Measurements from ENCODE around the gene SPINK8. TPM values are rescaled to one million over a fixed set of nuclear protein-coding genes. Genes with fewer than 3 reads are reported as not detected.

The SPINK8 gene
- total and polyA plus RNA-seq, 2 of the 8 experiments (the other 6 are each of a cell fraction or from before 2014, with no cell fraction given) = 0.29 TPM; not detected in 1

DNA sequence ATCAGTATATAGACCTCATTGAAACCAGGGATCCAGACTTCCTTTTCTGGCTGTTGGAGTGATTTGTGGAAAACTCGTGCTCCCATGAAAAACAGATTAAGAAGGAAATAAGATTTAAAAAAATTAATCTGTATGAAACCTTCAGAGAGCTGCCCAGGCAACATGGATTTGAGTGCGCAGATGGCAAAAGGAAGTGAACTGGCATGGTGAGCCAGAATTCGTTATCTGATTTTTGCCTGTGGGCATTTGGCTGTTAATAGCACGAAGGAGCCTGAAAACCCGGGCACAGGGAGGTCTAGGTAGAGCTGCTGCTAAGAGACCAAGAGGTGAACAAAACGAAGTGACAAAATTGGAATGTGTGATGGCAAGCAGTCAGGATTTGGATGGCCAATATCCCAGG, 19.1 kb upstream of the SPINK8 start:
- no peak overlapping the region for H2BK20ac ChIP-seq (ENCODE audit: low read length)
- H3K36me3 ChIP-seq (ENCODE audit: control insufficient read depth in 2 of 4, insufficient read depth in 4 of 4, low read length in 3 of 4) = no peaks in the 10 kb centered on the region
- H3K79me2 ChIP-seq (ENCODE audit: control insufficient read depth in 1 of 2, insufficient read depth in 2 of 2, low read length in 2 of 2) = no peaks in the 10 kb centered on the region
- no peak overlapping the region for H3K9ac ChIP-seq (replicated peaks in 1 of 4; ENCODE audit: extremely low read depth in 1 of 4, low read depth in 3 of 4, low read length in 3 of 4)
- no peak overlapping the region for H2BK15ac ChIP-seq (ENCODE audit: low read length)
- TF ChIP-seq HDAC2 (IDR thresholded peaks at IDR 0.05; ENCODE audit: borderline replicate concordance in 1 of 2, low read depth in 2 of 2, low read length in 2 of 2) = no peak
- TF ChIP-seq, protein P1, sequence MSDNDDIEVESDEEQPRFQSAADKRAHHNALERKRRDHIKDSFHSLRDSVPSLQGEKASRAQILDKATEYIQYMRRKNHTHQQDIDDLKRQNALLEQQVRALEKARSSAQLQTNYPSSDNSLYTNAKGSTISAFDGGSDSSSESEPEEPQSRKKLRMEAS (IDR thresholded peaks at IDR 0.05) = no peak
- no peak for TF ChIP-seq SIRT6 (IDR thresholded peaks at IDR 0.05; ENCODE audit: low read length)
- TF ChIP-seq BACH1 (IDR thresholded peaks at IDR 0.05; ENCODE audit: low read length) = no peak
- no peak for TF ChIP-seq ZNF274 (IDR thresholded peaks at IDR 0.05; ENCODE audit: borderline replicate concordance, extremely low read depth, low read length)
- no peak overlapping the region for H3K27ac ChIP-seq (ENCODE audit: low read depth, low read length)
- no peaks in the 10 kb centered on the region for H3K79me1 ChIP-seq (ENCODE audit: low read depth, low read length)
- H2AFZ ChIP-seq (ENCODE audit: low read length) = no peak overlapping the region
- WGBS, 2 experiments (ENCODE audit: extremely low coverage in 1 of 2, insufficient coverage in 1 of 2, insufficient read length in 1 of 2, insufficient replicate concordance in 2 of 2, low coverage in 1 of 2, low lambda C conversion rate in 2 of 2, missing lambda C conversion rate in 1 of 2) = 85% methylated on average over 6 of the region's 6 CpGs; no CpG with 5 or more reads in 1 of the 2 experiments
- no peak overlapping the region for H3K4me2 ChIP-seq (ENCODE audit: insufficient read depth in 1 of 2, low read depth in 2 of 2, low read length in 2 of 2)
- H3K4me1 ChIP-seq (replicated peaks in 1 of 4; ENCODE audit: control insufficient read depth in 3 of 4, insufficient read depth in 4 of 4, low read length in 3 of 4) = no peaks in the 10 kb centered on the region
- no peak overlapping the region for H3K23ac ChIP-seq (ENCODE audit: insufficient read length)
- H4K8ac ChIP-seq (ENCODE audit: extremely low read depth, insufficient read depth, low read length) = no peak overlapping the region
- H2AK5ac ChIP-seq (ENCODE audit: low read depth, low read length) = no peak overlapping the region
- no peak overlapping the region for H3K56ac ChIP-seq (replicated peaks; ENCODE audit: insufficient read length, low read depth, low read length)
- CTCF ChIA-PET (ENCODE audit: partially characterized antibody) = interaction anchor here (0.6 to 2.5 kb wide), 3 partner anchors 20 to 122 kb away, joined by 3 to 9 read pairs (median 3); partner anchors contain the start of gene FBXW12
- no peak overlapping the region for H4K91ac ChIP-seq (replicated peaks; ENCODE audit: insufficient read length, low read length)
- no peak overlapping the region for H4K5ac ChIP-seq (ENCODE audit: insufficient read length, low read depth, low read length)
- H3K14ac ChIP-seq (ENCODE audit: insufficient read length) = no peak overlapping the region
- H3K27me3 ChIP-seq (replicated peaks in 1 of 4; ENCODE audit: control insufficient read depth in 3 of 4, extremely low read depth in 1 of 4, insufficient read depth in 3 of 4, low read length in 3 of 4) = peaks cover 0 to 2% (median 0%) of the 10 kb centered on the region in 4 experiments; a peak in 1 of 7 replicates
- H3K4ac ChIP-seq (replicated peaks; ENCODE audit: insufficient read length, low read depth, low read length) = no peak overlapping the region
- H3K4me3 ChIP-seq (ENCODE audit: extremely low read depth in 1 of 4, insufficient read depth in 2 of 4, low read depth in 3 of 4, low read length in 4 of 4) = no peak overlapping the region
- no peak overlapping the region for H2BK12ac ChIP-seq (ENCODE audit: low read depth, low read length)
- H2BK120ac ChIP-seq (replicated peaks; ENCODE audit: low read depth, low read length) = no peak overlapping the region
- FAIRE-seq (no peak), DNase-seq (ENCODE audit: low read depth in 1 of 2, low spot score in 2 of 2) (no peak)
- POLR2A ChIA-PET (ENCODE audit: partially characterized antibody) = interaction anchor here (1.1 kb wide), 1 partner anchor 81 kb away, joined by 3 read pairs; no protein-coding TSS in a partner anchor
- H3K23me2 ChIP-seq (ENCODE audit: low read depth, low read length) = no peaks in the 10 kb centered on the region
- H3K18ac ChIP-seq (ENCODE audit: extremely low read depth, low read length) = no peak overlapping the region
- H3K9me3 ChIP-seq (ENCODE audit: insufficient read depth in 2 of 2, low read depth in 1 of 2, low read length in 1 of 2) = no peaks in the 10 kb centered on the region
- H4K20me1 ChIP-seq (replicated peaks in 1 of 2; ENCODE audit: control insufficient read depth in 1 of 2, insufficient read depth in 2 of 2, low read length in 2 of 2) = no peaks in the 10 kb centered on the region
- H2BK5ac ChIP-seq (ENCODE audit: low read depth, low read length) = no peak overlapping the region
